GM19328 (cell line): ENCODE measurements around the gene FAM204A.

Experiments used
- ATAC-seq: cut with Tn5 transposase; IDR thresholded peaks from one replicate; pipeline ENCODE4 v1.9.1; 2021; ENCODE audit warnings: mild to moderate bottlenecking, moderate library complexity; ENCODE audit not compliant: unreplicated experiment

Gene FAM204A

DNA sequence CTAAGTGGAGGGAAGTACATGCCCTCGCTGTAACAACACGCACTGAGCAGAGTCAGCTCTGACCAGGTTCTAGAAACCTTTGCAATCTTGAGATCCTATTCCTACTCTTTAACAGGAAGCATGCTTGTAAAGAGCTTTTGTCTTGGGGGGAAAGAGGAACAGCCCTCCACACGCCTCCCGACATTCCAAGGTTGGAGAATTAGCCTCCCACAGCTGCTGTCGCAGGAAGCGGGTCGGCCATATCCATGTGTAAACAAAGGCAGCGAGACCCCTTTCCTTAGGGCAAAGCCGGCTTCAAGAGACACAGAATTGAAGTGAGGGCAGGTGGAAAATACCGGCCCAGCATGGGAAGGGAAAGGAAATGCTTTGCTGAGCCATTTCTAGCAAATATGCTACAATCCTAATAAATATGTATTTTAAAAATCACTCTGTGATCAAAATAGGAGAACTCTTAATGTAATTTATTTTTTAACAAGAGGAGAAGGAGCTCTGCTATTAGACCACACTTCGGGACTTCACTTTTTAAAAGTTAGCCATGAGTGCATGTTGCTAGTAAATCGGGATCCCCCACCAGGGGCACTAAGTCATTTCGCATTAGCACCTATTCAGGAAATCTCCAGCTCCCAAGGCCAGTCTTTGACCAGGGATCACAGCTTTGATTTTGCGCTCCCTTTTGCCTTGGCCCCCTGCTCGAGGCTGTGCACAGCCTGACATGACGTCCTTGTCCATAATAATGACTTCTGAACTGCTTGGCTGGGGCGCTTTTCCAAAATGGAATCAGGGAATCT is 55.9 kb downstream of the FAM204A start:
- no peak for ATAC-seq

DNA sequence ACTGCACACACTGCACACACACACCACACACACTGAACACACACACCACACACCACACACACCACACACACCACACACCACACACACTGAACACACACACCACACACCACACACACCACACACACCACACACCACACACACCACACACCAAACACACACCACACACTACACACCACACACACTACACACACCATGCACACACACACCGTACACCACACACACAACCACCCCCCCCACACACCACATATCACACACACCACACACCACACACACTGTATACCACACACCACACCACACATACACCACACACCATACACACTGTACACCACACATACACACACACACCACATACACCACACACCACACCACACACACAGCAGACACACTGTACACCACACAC is 59.5 kb downstream of the FAM204A start:
- no peak for ATAC-seq

DNA sequence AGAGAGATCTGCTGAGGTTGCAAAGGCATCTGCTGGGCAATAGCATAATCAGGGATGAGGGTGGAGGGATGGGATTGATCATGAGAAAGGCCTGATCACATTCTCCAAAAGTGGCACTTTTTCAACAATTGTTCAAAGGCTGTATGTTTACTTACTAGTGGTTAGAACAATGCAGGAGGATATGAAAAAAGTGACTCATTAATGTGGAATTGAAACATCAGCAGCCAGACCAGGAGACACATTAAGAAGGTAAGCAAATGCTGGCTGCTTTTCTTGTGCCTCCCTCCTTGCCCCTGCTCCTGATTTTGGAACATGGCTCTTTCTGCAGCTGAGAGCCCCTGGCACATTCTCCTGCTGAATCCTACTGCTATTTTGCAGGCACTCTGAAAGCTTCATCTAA is 63.5 kb downstream of the FAM204A start:
- no peak for ATAC-seq

DNA sequence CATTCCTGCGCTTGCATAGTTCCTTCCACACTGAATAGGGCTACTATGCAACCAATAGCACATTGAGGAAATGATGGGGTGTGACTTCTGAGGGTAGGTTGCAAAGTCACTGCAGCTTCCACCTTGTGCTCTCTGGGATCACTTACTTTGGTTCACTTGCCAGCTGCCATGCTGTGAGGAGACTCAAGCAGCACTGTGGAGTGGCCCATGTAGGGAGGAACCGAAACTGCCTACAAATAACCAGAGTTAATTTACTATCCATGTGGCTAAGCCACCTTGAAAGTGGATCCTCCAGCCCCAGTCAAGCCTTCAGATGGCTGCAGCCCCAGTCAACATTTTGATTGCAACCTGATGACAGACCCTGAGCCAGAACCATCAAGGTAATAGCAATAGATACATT is 64.3 kb downstream of the FAM204A start:
- ATAC-seq = no peak

DNA sequence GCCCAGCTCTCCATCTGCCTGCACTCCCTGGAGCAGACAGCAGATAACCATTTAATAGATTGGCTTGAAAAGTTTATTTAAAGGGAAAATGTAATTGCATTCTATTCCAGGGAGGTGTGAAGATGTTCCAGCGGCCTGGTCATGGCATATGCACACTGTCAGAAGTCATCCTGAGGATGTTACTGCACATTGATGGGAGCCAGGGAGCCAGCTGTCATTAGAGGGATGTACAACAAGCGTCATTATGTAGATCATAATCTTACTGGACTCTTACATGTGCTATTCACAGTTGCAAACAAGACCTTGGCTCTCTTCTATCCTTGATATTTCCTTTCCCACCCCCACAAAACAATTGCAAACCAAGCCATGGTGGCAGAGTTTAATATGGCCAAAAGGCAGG is 65.4 kb downstream of the FAM204A start:
- no peak for ATAC-seq

DNA sequence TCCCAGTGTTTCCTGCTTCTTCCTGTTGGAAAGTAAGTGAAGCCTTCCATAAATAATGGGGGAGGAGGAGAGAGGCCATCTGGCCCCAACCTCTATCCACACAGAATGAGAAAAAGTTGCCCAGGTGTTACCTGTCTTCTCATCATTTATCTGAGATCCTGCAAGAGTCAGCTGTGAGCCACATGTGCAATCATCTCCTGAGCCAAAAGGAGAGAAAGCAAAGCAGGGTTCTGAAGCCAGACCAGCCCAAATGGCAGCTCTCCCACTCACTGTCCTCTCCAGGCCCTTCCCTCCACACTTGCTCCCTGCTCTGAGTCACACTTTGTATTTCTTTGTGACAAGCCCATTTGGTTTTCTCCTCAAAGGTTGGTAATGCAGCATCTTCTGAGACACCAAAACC is 65.9 kb downstream of the FAM204A start:
- ATAC-seq = no peak

DNA sequence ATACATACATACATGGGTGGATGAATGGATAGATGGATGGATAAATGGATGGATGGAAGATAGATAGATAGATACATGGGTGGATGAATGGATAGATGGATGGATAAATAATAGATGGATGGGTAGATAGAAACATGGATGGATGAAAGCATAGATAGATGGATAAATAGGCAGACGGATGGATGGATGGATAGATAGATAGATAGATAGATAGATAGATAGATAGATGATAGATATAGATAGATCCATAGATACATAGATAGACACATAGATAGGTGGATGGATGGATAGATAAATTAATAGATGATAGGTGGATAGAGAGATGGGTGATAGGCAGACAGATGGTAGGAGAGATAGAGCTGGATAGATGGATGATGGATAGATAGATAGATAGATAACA is 68.5 kb downstream of the FAM204A start:
- no peak for ATAC-seq

DNA sequence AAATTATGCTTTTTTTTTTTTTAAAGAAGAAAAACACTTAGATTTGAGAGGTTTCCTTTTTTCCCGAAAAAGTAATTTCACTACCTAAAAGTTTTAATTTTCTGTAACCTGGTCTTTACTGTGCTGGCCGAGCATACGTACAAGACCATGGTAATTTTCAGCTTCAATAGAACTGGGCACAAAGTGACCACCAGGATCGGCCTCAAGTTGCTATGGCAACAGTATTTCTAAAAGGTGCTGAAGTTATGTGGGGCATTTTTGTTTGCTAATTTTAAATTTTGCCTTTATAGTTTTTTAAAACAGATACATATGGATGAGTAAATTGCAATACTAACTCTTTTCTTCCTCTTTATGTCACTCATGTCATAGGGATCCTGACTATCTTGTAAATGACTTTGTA is 69.4 kb downstream of the FAM204A start:
- ATAC-seq = no peak

DNA sequence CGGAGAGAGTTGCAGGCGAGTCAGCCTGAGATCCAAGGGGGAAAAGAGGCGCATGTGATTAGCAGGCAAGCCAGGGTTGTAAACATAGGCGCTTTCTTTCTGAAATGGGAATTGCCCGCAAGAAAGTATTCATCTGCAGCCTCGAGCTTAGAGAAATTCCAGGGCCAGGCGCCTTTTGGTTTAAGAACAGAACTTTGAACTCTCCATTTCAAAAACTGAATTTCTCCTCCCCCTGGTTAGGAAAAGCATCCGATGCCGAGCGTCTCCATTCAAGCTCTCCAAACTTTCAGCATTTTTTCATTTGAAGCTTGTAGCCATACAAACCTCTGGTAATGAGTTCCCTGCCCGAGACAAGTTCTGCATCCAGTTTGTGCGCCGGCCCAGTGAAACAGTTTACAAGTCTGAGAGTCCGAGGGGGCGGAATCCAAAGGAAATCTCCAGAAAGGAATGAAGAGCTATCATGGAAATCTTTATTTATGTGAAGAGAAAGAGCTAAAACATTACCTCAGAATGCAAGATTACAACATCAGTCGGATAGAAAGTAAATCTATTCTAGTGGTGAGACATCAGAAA is 69.9 kb downstream of the FAM204A start:
- ATAC-seq = no peak

DNA sequence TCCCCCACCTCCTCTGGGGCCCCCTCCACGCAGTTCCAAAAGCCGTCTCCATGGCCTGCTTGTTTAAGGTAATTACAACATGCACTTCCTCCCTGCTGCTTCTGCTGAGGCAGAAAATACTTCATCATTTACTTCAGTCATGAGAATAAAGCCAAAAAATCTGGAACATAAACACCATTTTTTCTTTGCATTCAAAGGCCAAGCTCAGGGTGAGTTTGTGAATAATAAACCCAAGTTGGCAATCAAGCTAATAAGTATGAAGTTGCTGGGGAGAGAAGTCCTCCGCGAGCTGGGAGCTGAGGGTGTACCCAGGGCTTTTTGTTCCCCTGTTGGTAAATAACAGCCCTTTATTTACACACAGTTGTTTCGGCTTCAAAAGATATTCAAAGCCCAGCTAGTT is 70.5 kb downstream of the FAM204A start:
- no peak for ATAC-seq

DNA sequence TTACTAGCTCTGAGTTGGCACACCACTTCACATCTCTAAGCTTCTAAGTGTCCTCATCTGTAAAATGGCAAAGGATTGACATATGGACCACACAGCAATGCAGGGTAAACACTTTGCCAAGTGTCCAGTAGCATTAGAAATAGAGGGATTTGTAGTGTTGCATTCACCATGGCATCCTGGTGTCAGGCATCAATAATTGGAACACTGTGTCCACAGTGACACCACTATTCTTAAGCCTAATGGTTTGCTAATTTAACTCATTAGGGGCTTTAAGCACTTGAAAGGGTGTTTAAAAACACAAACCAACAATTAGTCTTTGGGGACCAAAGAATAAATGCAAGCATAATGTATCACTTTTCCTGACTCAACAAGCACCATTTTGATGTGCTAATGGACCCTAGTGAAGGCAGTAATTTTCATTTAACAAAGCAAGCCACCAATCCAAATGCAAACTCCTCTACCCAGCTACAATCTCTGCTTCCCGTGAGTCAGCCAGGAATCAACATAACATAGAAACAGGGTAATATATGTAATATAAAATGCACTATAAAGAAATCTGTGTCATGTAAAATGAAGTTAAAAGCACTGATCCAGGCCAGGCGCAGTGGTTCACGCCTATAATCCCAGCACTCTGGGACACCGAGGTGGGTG is 75.9 kb downstream of the FAM204A start:
- no peak for ATAC-seq

DNA sequence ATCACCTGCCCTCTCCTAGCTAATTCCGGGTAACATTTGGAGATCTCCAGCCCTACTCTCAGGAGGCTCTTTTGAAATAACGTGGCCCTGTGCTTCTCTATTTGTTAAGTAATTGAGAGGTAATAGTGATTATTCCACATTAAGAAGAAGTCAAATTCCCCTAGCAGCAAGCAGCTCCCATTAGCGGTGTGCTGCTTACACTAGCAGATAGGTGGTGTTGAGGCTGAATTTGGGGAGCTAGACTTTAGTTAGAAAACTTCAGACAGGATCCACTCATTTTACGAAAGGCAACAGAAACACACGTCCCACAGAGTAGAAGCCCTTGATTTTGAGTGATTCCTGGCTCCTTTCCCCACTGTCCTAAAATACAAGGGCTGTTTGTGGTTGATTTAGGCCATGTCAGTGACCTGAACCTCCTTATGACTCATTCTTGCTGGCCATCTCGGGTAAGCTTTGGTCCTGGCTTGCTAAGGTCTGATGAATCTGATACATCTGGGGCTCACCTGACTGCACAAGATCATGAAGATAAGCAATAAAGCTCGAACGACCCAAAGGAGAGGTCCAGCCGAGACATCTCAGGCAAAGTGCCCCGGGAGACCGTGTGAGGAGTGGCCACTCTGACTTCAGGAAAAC is 77.2 kb downstream of the FAM204A start:
- no peak for ATAC-seq

DNA sequence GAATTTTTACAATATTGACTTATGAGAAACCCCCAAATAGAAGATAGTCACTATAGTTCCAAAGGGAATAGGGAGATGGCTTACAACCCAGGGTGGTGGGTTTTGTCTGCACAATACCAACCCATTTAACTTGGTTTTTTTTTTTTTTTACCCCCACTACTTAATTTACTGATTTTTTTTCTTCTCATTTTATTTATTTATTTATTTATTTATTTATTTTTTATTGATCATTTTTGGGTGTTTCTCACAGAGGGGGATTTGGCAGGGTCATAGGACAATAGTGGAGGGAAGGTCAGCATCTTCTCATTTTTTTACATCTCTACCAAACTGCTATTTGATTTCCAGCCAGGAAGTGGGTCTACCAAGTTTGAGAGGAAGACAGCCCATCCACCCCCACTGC is 77.9 kb downstream of the FAM204A start:
- ATAC-seq = no peak

DNA sequence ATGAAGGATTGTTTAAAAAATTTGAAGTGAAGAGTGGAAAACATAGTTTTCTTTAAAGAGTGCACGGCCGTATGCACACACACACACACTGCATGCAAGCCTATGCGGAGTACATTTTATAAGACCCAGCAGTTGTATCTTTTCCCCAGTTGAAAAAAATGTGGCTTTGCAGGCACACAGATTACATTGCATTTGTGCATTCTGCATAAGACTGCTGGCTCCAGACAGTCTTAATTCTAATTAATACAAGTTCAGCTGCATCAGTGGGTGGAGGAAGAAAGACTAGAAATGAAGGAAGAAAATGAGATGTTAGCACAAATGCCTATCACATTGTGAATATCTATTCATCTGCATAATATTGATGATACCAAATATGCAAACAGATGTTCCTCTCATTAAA is 79.6 kb downstream of the FAM204A start:
- no peak for ATAC-seq

DNA sequence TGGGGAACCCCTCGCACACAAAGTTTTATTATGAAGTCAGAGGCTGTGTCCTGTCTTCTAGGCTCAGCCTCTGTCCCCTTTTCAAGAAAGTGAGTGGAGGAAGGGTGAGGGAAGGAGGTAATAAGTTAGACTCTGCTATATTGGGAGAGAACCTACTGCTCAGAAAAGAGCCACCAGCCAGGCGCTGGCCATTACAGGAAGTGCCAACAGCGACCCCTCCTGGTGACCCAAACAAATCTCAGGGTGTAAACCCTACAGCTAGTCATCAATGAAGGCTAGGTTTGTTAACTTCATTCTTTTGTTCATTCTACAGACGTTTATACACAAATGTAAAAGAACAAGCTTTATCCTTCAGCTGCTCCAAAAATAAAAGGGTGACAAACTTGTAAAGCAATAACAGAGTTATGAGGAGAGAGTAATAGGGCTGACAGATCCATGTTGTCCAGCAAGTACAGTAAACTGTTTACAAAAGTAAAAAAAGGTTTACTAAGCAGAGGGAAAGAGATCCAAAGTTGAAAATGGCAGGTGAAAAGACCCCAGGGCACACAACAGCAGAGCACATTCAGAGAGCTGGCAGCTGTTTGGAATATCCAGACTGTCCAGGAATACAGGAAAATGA is 82.7 kb downstream of the FAM204A start:
- no peak for ATAC-seq

DNA sequence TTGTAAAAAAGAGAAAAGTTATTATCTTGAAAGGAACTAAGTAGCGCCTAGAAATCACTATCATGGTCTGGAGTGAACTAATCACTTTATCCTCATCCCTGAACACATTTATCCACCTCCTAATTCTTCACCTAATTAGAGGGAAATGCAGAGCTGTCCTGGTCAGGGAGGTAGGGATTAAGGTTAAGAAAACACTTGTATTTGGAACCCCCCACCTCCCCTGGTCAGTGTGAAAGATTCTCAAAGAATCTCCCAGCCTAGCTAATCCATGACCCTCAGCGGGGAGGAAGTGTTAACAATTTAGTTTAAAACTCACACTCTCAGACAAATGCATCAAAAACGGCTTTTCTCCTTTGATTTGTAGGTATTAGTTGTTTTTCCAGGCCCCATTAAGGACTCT is 83.8 kb downstream of the FAM204A start:
- no peak for ATAC-seq

DNA sequence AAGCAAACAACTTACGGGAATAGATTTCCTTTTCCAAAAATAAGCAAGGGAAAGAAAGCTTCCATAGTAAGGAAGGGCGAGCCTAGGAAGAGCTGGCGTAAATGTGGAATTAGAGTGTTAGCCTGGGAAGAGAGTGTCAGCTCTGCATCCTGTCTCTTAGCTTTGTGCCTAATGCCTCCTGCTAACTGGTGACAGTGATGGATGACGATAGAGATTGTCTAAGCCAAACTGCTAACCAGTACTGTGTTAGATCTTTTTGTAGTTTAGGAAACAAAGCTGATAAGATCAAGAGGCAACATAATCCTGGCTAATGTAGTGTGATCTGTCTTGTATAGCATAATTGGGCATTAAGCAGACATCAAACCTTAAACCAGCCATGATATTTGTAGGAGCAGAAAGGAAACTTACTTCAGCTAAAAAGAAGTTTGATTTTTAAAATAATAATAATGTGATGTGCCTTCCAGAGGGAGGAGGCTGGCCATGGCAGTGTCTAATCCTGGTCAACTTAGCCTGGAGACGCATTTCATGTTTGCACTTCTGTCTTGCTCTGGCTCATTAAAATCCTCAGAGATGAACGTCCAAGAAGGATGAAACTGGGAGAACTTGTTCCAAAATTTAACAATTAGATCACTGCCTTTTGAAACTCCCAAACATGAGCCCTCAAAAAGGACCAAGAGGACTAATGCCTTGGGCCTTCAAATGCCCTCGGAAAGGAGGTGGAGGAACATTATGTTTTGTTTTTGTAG is 85.1 kb downstream of the FAM204A start:
- ATAC-seq = no peak

DNA sequence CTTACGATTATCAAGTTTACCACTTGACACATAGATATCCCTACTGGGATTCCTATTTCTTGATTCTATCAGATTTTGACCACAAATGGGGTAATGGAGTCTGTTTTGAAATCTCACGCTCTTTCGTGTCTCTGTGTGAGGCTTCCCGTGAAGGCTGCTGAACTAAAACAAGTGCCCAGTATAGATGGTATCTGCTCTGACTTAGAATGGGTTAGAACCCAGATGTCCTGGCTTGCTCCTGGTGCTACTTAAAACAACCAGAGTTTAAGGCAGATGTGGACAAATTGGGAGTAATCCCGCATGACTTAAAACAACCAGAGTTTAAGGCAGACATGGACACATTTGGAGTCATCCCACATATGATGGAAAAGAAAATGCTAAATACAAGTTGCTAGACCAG is 85.9 kb downstream of the FAM204A start:
- no peak for ATAC-seq

DNA sequence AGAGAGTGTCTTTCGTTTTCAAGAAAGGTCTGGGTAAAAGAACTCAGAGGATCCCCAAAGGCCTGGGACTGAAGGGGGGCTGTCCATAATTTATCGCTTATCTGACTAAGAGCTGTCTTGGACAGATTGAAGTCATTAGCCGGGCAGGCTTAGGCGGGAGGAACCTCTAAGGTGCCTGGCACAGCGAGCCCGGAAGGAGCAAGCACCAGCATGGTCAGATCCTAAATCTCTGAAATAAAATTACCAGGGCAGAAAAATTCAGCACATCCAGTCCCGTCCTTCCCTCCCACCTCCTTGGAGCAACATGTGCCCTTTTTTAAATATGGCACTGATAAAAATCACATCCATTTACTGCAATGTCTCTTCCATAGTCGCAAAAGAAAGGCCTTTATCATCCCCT is 86.8 kb downstream of the FAM204A start:
- ATAC-seq = no peak

DNA sequence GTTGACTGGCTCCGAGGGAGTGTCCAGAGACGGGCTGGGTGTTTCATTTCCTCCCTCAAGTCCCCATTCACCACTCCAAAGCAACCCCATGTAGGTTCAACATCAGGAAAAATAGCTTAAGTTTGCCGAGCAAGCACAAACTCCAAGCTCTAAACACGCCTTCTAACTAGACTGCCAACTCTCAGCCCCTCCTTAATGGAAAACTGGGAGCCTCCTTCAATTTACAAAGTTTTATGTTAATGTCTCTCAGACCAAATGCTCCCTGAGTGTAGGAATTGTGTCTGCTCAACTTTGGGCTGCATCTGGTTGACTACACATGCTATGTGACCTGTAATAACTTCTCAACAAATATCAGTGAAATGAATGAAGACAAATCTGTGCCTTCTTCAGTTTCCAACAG is 87.5 kb downstream of the FAM204A start:
- ATAC-seq = no peak

DNA sequence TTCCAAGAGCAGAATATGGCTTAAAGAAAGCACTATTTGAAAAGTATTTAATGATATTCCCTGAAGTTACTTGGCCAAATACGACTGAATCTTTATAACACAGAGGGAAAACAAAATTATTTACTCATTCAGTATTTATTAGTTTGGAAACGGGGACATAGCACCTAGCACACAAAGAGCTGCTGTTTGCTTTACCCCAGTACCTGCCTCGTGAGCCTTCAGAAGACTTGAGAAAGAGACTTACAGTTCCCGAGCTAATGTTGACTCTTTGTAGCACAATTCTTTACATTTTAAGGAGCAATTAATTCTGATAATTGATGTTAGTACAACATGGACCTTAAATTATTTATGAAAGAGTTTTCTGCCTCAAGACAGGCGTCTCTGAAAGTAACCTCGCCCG is 88.7 kb downstream of the FAM204A start:
- no peak for ATAC-seq
